BJ (cell line): ENCODE data around the gene CD164L2. TPM values are rescaled to one million over a fixed set of nuclear protein-coding genes. Genes with fewer than 3 reads are reported as not detected.

Experiments used
- CTCF ChIA-PET: fragments of 350-600 bp; formaldehyde crosslinking; extraction: SDS; loops from one replicate; lab custom pipeline; 2021; ENCODE audit warnings: antibody characterized with exemption, inconsistent platforms; lab: Yijun Ruan, JAX
- POLR2A ChIA-PET: fragments of 300-600 bp; sonication (Branson Sonifier 250); formaldehyde crosslinking; extraction: SDS; loops from one replicate; lab custom pipeline; 2021; ENCODE audit warnings: antibody characterized with exemption; lab: Charles Lee
- DNase-seq: peaks from one replicate; pipeline ENCODE4 v3.0.0-alpha.2; 2011; ENCODE audit warnings: low read depth
- H3K27me3 ChIP-seq: 2 replicates; pipeline ENCODE4 v1.6.0; 2011; ENCODE audit warnings: low read length; ENCODE audit not compliant: control insufficient read depth, insufficient read depth
- H3K36me3 ChIP-seq: 2 replicates; pipeline ENCODE4 v1.5.1; 2011; ENCODE audit warnings: low read length; ENCODE audit not compliant: control insufficient read depth, insufficient read depth
- H3K4me3 ChIP-seq: 2 replicates; pipeline ENCODE4 v1.5.1; 2011; ENCODE audit warnings: low read depth, mild to moderate bottlenecking, control low read depth, low read length
- polyA plus RNA-seq: library from polyadenylated mRNA; depleted of rRNA; stranded (reverse); fragments of >200 nt; gene quantifications from 2 replicates; pipeline ENCODE4 v1.2.3, GENCODE V29; 2011
- TF ChIP-seq, protein P1 (sequence below): IDR thresholded peaks from 2 replicates; pipeline ENCODE4 v1.5.1; 2011; ENCODE audit warnings: low read depth, mild to moderate bottlenecking, control low read depth, inconsistent platforms, low read length, moderate library complexity; ENCODE audit not compliant: insufficient read depth

The CD164L2 gene
- polyA plus RNA-seq, 1 experiment = not detected

DNA sequence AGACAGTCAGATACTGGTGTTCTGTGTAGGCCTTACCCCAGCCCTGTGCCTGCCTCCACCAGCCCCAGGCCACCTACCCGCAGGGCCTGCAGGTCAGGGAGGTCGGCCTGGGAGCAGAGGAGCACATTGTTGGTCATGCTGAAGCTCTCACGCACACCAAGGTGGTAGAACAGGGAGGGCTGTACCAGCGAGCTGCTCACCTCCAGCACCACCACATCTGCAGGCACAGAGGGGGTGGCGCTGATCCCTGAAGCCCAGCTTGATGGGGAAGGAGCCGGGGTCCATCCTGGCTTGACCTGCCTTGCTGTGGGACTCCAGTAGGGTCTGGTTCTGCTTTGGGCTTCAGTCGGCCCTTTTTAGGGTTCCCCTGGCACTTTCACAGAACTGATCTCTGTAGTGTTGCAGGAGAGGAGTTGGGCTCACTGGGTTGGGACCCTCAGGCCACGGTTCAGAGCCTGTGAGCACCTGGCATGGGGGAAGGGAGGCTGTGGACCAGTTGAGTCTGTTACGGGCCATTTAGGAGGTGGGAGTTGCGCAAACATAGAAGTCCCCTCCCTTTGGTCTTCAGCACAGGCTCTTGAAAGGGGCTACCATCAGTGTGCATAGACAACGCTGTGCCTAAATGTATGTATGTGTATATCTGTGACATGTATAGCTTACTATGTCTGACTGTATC lies 18.3 kb downstream of the CD164L2 start:
- H3K27me3 ChIP-seq = no peaks in the 10 kb centered on the region
- TF ChIP-seq, protein P1, sequence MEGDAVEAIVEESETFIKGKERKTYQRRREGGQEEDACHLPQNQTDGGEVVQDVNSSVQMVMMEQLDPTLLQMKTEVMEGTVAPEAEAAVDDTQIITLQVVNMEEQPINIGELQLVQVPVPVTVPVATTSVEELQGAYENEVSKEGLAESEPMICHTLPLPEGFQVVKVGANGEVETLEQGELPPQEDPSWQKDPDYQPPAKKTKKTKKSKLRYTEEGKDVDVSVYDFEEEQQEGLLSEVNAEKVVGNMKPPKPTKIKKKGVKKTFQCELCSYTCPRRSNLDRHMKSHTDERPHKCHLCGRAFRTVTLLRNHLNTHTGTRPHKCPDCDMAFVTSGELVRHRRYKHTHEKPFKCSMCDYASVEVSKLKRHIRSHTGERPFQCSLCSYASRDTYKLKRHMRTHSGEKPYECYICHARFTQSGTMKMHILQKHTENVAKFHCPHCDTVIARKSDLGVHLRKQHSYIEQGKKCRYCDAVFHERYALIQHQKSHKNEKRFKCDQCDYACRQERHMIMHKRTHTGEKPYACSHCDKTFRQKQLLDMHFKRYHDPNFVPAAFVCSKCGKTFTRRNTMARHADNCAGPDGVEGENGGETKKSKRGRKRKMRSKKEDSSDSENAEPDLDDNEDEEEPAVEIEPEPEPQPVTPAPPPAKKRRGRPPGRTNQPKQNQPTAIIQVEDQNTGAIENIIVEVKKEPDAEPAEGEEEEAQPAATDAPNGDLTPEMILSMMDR = no peak
- DNase-seq = no peak
- ChIA-PET POLR2A (interaction anchor here (0.6 kb wide), 1 partner anchor 125 kb away, joined by 5 read pairs; the partner anchor contains the start of gene WASF2), CTCF (interaction anchor here (0.6 to 6.1 kb wide), 14 partner anchors 8 to 297 kb away, joined by 3 to 118 read pairs (median 9); partner anchors contain the start of genes CD164L2 and GPR3)
- peaks cover 14% of the 10 kb centered on the region for H3K36me3 ChIP-seq
- peak overlapping the region; percentile 56 for H3K4me3 ChIP-seq

DNA sequence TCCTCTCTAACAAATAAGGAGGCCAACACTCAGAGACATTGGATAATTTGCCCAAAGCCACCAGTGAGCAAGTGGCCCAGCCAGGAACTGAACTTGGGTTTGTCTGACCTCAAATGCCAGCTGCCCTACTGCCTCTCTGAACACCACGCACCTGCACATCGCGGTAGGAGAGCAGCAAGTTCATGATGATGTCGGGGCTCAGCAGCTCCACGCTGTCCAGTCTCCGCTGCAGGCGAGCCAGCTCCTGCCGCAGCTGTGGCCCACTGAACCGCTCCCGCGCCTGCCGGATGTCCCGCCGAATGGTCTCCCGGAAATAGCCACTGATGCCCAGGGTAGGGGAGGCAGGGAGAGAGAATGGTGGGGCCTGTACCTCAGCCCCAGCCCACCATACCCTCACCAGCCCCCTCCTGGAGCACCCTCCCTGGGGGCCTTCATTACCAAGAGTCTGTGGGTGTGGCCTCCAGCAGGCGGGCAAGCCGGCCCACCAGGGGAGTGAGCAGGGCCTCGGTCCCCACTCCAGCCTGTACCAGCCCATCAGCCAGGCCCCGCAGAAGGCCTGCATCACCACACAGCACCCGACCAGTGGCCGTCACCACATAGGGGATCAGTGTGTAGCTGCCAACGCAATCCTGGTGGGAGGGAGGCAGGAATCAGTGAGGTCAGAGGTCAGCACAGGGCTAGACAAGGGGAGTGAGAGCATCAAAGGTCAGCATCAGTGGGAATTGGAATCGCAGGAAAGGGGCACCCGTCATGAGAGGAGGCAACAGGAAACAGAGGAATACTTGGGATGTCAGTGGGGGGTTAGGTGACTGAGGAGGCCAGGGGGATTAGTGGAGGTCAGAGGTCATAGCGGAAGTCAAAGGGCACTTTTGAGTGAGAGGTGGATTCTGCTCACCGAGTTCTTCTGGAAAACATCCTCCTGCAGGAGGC lies 19.1 kb downstream of the CD164L2 start:
- no peak overlapping the region for H3K4me3 ChIP-seq
- no peaks in the 10 kb centered on the region for H3K27me3 ChIP-seq
- peaks cover 15% of the 10 kb centered on the region for H3K36me3 ChIP-seq
- DNase-seq = no peak
- TF ChIP-seq, protein P1 = no peak
- ChIA-PET POLR2A (no interaction called here), CTCF (interaction anchor here (0.6 to 6.1 kb wide), 8 partner anchors 7 to 262 kb away, joined by 3 to 118 read pairs (median 7); partner anchors contain the start of gene GPR3)

DNA sequence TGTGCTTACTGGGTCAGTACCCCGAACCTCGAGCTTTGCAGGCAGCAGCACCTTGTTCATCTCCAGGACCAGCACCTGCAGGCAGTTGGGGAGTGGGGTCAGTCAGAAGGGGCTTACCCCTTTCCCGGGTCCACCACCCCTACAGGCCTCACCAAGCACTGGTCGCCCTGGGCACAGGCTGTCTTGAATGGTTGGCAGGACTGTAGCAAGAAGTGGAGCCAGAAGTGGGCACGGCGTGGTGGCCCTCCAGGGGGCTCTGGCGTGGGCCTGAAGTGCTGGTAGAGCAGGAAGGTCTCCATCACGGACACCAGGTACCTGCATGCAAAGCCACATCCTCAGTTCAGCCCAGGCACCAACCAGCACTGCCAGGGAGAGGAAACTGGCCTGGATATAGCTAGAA lies 21.6 kb downstream of the CD164L2 start:
- POLR2A ChIA-PET = no interaction called here
- DNase-seq = no peak
- no peak overlapping the region for H3K4me3 ChIP-seq
- H3K36me3 ChIP-seq = peaks cover 32% of the 10 kb centered on the region
- TF ChIP-seq, protein P1 = no peak
- no peaks in the 10 kb centered on the region for H3K27me3 ChIP-seq
- CTCF ChIA-PET = interaction anchor here (0.5 to 3.1 kb wide), 6 partner anchors 9 to 62 kb away, joined by 3 to 15 read pairs (median 5); no protein-coding TSS in a partner anchor

DNA sequence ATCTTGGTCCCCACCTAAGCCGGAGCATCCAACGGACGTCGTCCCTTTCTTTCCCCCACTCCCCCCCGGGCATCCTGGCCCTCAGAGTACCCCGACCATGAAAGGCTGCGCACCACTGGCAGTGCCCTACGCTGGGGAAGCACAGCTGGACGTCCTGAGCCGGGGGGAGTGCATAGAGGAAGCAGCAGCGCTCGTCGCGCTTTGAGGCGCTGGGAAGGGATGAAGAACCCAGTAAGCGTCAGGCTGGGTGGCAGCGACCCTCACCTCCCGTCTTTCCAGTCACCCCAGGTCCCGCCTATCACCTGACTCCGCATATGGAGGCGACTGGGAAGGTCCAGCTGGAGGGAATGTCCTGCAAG lies 22.1 kb downstream of the CD164L2 start:
- ChIA-PET POLR2A (no interaction called here), CTCF (interaction anchor here (1.4 to 3.1 kb wide), 4 partner anchors 8 to 61 kb away, joined by 3 to 15 read pairs (median 8); no protein-coding TSS in a partner anchor)
- TF ChIP-seq, protein P1 = no peak
- no peak for DNase-seq
- Histone ChIP-seq H3K36me3 (peaks cover 34% of the 10 kb centered on the region), H3K4me3 (no peak overlapping the region), H3K27me3 (no peaks in the 10 kb centered on the region)
